8988T (cell line): ENCODE measurements around the gene ADAMTS7.
"Not testable (repeated sequence)": the region's sequence is repeated elsewhere in the genome, so short reads cannot be mapped to it uniquely, and the experiment has no call there.

Source experiments
- DNase-seq: peaks from one replicate; pipeline ENCODE4 v3.0.0; 2011

The ADAMTS7 gene

GRCh38 chr15:78822514-78822913, 11.2 kb upstream of the ADAMTS7 start:
- DNase-seq: no peak

- no peak for DNase-seq
Observed at GRCh38 chr15:78811825-78812183, 540 bp upstream of the ADAMTS7 start.

GRCh38 chr15:78810362-78811123, 721 bp downstream of the ADAMTS7 start:
- DNase-seq: peak; percentile 54

GRCh38 chr15:78810003-78810361, 1.3 kb downstream of the ADAMTS7 start:
- DNase-seq: no peak

GRCh38 chr15:78808550-78808949, 2.7 kb downstream of the ADAMTS7 start:
- DNase-seq: peak; percentile 45

- no peak for DNase-seq
Observed at GRCh38 chr15:78807359-78807758, 3.9 kb downstream of the ADAMTS7 start.

- DNase-seq: no peak
Observed at GRCh38 chr15:78804391-78804792, 6.9 kb downstream of the ADAMTS7 start.

- DNase-seq: no peak
Observed at GRCh38 chr15:78800806-78801205, 10.5 kb downstream of the ADAMTS7 start.

GRCh38 chr15:78800189-78800588, 11.1 kb downstream of the ADAMTS7 start:
- DNase-seq: no peak

GRCh38 chr15:78799102-78799501, 12.2 kb downstream of the ADAMTS7 start:
- not testable (repeated sequence) for DNase-seq

GRCh38 chr15:78798355-78798754, 12.9 kb downstream of the ADAMTS7 start:
- not testable (repeated sequence) for DNase-seq

GRCh38 chr15:78797951-78798350, 13.3 kb downstream of the ADAMTS7 start:
- no peak for DNase-seq

GRCh38 chr15:78796510-78796909, 14.8 kb downstream of the ADAMTS7 start:
- no peak for DNase-seq

- DNase-seq: no peak
Observed at GRCh38 chr15:78795043-78795442, 16.2 kb downstream of the ADAMTS7 start.

- DNase-seq: not testable (repeated sequence)
Observed at GRCh38 chr15:78794446-78794845, 16.8 kb downstream of the ADAMTS7 start.

- DNase-seq: no peak
Observed at GRCh38 chr15:78791357-78791756, 19.9 kb downstream of the ADAMTS7 start.

GRCh38 chr15:78790027-78790426, 21.2 kb downstream of the ADAMTS7 start:
- DNase-seq: no peak

- no peak for DNase-seq
Observed at GRCh38 chr15:78789615-78790014, 21.6 kb downstream of the ADAMTS7 start.

- no peak for DNase-seq
Observed at GRCh38 chr15:78788016-78788660, 23.1 kb downstream of the ADAMTS7 start.

- not testable (repeated sequence) for DNase-seq
Observed at GRCh38 chr15:78782402-78782801, 28.9 kb downstream of the ADAMTS7 start.

GRCh38 chr15:78781381-78781780, 29.9 kb downstream of the ADAMTS7 start:
- DNase-seq: not testable (repeated sequence)

GRCh38 chr15:78779975-78780374, 31.3 kb downstream of the ADAMTS7 start:
- DNase-seq: not testable (repeated sequence)

GRCh38 chr15:78779176-78779785, 32.0 kb downstream of the ADAMTS7 start:
- DNase-seq: not testable (repeated sequence)

GRCh38 chr15:78778422-78778821, 32.8 kb downstream of the ADAMTS7 start:
- DNase-seq: no peak
